CD4-positive, alpha-beta memory T cell (primary cell): ENCODE measurements around the gene ZBTB16. TPM values are rescaled to one million over a fixed set of nuclear protein-coding genes. Genes with fewer than 3 reads are reported as not detected.

ENCODE experiments used
- CTCF ChIA-PET: fragments of 350-600 bp; sonication (Branson Sonifier 250); formaldehyde crosslinking; loops from one replicate; lab custom pipeline; 2021; ENCODE audit warnings: inconsistent platforms; ENCODE audit not compliant: partially characterized antibody; lab: Charles Lee
- POLR2A ChIA-PET: fragments of 350-600 bp; sonication (Branson Sonifier 250); formaldehyde crosslinking; loops from one replicate; lab custom pipeline; 2021; ENCODE audit not compliant: partially characterized antibody; lab: Charles Lee
- DNase-seq, 5 donors: peaks; one replicate each; pipeline versions ENCODE4 v3.0.0 to v3.0.0-alpha.2; 2020 to 2022; ENCODE audit warnings: mixed read lengths in 1 of 5
- H3K27ac ChIP-seq: one replicate; pipeline ENCODE4 v1.7.0; 2013; ENCODE audit warnings: low read depth, low read length
- H3K27me3 ChIP-seq: 2 replicates; pipeline ENCODE4 v1.7.0; 2013; ENCODE audit warnings: mild to moderate bottlenecking, low read length, moderate library complexity; ENCODE audit not compliant: insufficient read depth
- H3K36me3 ChIP-seq: 2 replicates; pipeline ENCODE4 v1.7.0; 2013; ENCODE audit warnings: mild to moderate bottlenecking, low read length, moderate library complexity; ENCODE audit not compliant: insufficient read depth
- H3K4me1 ChIP-seq: 2 replicates; pipeline ENCODE4 v1.7.0; 2013; ENCODE audit warnings: mild to moderate bottlenecking, low read length, moderate library complexity; ENCODE audit not compliant: insufficient read depth
- H3K4me3 ChIP-seq, 2 donors: one replicate each; pipeline ENCODE4 v1.7.0; 2013; ENCODE audit warnings: low read length in 2 of 2, mild to moderate bottlenecking in 1 of 2
- H3K9me3 ChIP-seq, 2 donors: one replicate each; pipeline ENCODE4 v1.7.0; 2013; ENCODE audit warnings: low read length in 2 of 2, control low read depth in 1 of 2; ENCODE audit not compliant: control insufficient read depth in 1 of 2
- H3K27ac Mint-ChIP-seq, 7 donors: one replicate each; pipeline ENCODE4 v1.8.0; 2020 to 2021; ENCODE audit warnings: mixed read lengths in 7 of 7, mild to moderate bottlenecking in 6 of 7, inconsistent platforms in 3 of 7, moderate library complexity in 3 of 7
- H3K27me3 Mint-ChIP-seq, 2 donors: one replicate each; pipeline ENCODE4 v1.8.0; 2020 to 2021; ENCODE audit warnings: mixed read lengths in 2 of 2
- H3K36me3 Mint-ChIP-seq, 2 donors: one replicate each; pipeline ENCODE4 v1.8.0; 2020 to 2021; ENCODE audit warnings: mixed read lengths in 2 of 2, inconsistent platforms in 1 of 2, mild to moderate bottlenecking in 1 of 2
- H3K4me1 Mint-ChIP-seq, 4 donors: one replicate each; pipeline ENCODE4 v1.8.0; 2020 to 2021; ENCODE audit warnings: mixed read lengths in 4 of 4, mild to moderate bottlenecking in 1 of 4
- H3K4me3 Mint-ChIP-seq, 8 donors: one replicate each; pipeline ENCODE4 v1.8.0; 2020 to 2021; ENCODE audit warnings: mixed read lengths in 8 of 8, mild to moderate bottlenecking in 7 of 8, moderate library complexity in 6 of 8, inconsistent platforms in 3 of 8
- H3K9me3 Mint-ChIP-seq, 8 donors: one replicate each; pipeline ENCODE4 v1.8.0; 2020 to 2021; ENCODE audit warnings: mixed read lengths in 8 of 8, mild to moderate bottlenecking in 5 of 8, inconsistent platforms in 3 of 8, moderate library complexity in 1 of 8
- intact Hi-C: fragments of 100-400 bp; cut with micrococcal nuclease; formaldehyde crosslinking; loops from one replicate; pipeline ENCODE4 v1.15.1; 2023
- polyA plus RNA-seq, 2 donors: library from polyadenylated mRNA; unstranded; fragments of 300-500 nt; fragmentation: Illumina TruSeq; gene quantifications; one replicate each; pipeline ENCODE4 v1.2.3, GENCODE V29; 2021
- total RNA-seq, 2 experiments: library from RNA; stranded (reverse); gene quantifications; one replicate each; pipeline ENCODE4 v1.2.3, GENCODE V29; 2021

Gene ZBTB16
- total and polyA plus RNA-seq, 4 experiments from 2014 or later: 5.6 to 28.4 (median 8.6) TPM

DNA sequence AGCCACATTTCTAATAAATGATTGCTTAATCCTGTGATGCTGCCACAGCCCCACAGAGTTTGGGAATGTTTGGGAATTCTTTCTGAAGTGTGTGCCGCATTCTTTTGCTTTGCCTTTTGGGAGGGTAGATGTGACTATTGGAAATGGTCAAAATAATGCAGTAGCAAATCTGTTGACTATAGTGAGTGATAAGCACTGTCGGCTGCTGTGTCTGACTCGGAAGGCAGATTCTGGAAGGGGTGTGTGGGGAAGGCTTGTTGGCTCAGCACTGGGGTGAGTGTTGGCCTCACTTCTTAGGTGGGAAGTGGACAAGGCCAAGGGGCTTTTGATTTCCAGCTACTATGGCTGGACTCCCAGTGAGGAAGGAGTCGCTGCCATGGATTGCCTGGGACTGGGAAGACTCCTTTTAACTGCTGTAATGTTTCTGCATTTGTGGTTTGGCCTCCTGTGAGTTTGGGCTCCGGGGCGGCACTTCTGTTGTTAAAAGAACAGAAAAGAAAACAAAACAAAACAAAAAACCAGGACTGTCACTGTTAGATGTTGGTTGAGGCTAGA, 20.1 kb downstream of the ZBTB16 start:
- no peaks in the 10 kb centered on the region for H3K27me3 ChIP-seq
- intact Hi-C loops: loop anchor here (1.0 to 5.0 kb wide), 3 partner anchors 43 to 103 kb away; no protein-coding TSS in a partner anchor
- H3K36me3 ChIP-seq: no peaks in the 10 kb centered on the region
- no peaks in the 10 kb centered on the region for H3K36me3 Mint-ChIP-seq
- H3K4me3 Mint-ChIP-seq: peak overlapping the region in 4 of 8 donors; percentile 57 to 73 (median 66)
- peak overlapping the region; percentile 75 to 90 (median 88) for H3K27ac Mint-ChIP-seq
- H3K27ac ChIP-seq: no peak overlapping the region
- H3K4me3 ChIP-seq: no peak overlapping the region
- peaks cover 0 to 4% (median 0%) of the 10 kb centered on the region in 8 donors for H3K9me3 Mint-ChIP-seq
- DNase-seq: no peak
- POLR2A ChIA-PET: interaction anchor here (1.3 to 1.9 kb wide), 2 partner anchors 18 to 87 kb away, joined by 4 to 5 read pairs; no protein-coding TSS in a partner anchor
- peaks cover 57% of the 10 kb centered on the region for H3K4me1 ChIP-seq
- H3K9me3 ChIP-seq: no peaks in the 10 kb centered on the region
- CTCF ChIA-PET: interaction anchor here (0.9 to 2.0 kb wide), 2 partner anchors 19 to 182 kb away, joined by 3 to 5 read pairs; no protein-coding TSS in a partner anchor
- H3K4me1 Mint-ChIP-seq: peaks cover 53 to 80% (median 67%) of the 10 kb centered on the region in 4 donors
- no peaks in the 10 kb centered on the region for H3K27me3 Mint-ChIP-seq

GRCh38 chr11:114080219-114080618, 20.7 kb downstream of the ZBTB16 start:
- Histone ChIP-seq H3K9me3 (no peaks in the 10 kb centered on the region), H3K4me3 (no peak overlapping the region), H3K27ac (no peak overlapping the region), H3K4me1 (peaks cover 57% of the 10 kb centered on the region), H3K27me3 (no peaks in the 10 kb centered on the region), H3K36me3 (no peaks in the 10 kb centered on the region)
- peak in 3 of 5 donors; percentile 42 to 62 (median 48) for DNase-seq
- Mint-ChIP-seq H3K27ac (peak overlapping the region; percentile 75 to 94 (median 88)), H3K4me1 (peaks cover 49 to 78% (median 63%) of the 10 kb centered on the region in 4 donors), H3K9me3 (no peaks in the 10 kb centered on the region), H3K4me3 (peak overlapping the region in 7 of 8 donors; percentile 44 to 73 (median 63)), H3K27me3 (no peaks in the 10 kb centered on the region), H3K36me3 (no peaks in the 10 kb centered on the region)
- intact Hi-C loops: loop anchor here (1.0 kb wide), 1 partner anchor 80 kb away; no protein-coding TSS in a partner anchor
- ChIA-PET CTCF (interaction anchor here (0.9 to 2.0 kb wide), 3 partner anchors 20 to 182 kb away, joined by 3 to 5 read pairs (median 3); no protein-coding TSS in a partner anchor), POLR2A (interaction anchor here (1.3 to 1.9 kb wide), 2 partner anchors 19 to 87 kb away, joined by 4 to 5 read pairs; no protein-coding TSS in a partner anchor)

DNA sequence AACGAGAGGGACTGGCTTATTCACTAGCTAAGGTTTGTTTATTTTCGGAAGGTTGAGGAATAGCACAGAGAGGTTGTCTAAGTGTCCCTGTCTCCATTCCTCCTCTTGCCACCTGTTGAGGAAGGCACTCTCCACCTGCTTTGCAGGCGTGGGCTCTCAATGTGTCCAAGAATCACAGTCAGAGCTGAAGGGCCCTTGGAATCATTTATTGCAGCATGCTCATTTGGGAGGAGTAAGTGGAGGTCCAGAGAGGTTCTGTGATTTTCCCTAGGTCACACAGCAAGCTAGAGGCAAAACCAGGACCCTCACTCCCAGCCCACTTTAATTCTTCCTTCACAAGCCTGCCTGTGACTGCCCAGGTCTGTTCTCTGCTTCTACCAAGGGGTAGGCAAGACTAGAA, 21.3 kb downstream of the ZBTB16 start:
- Mint-ChIP-seq H3K27me3 (no peaks in the 10 kb centered on the region), H3K4me1 (peaks cover 48 to 79% (median 61%) of the 10 kb centered on the region in 4 donors), H3K36me3 (no peaks in the 10 kb centered on the region), H3K27ac (peak overlapping the region; percentile 75 to 94 (median 88)), H3K9me3 (no peaks in the 10 kb centered on the region), H3K4me3 (peak overlapping the region in 4 of 8 donors; percentile 39 to 73 (median 57))
- peaks cover 55% of the 10 kb centered on the region for H3K4me1 ChIP-seq
- no peaks in the 10 kb centered on the region for H3K27me3 ChIP-seq
- ChIA-PET POLR2A (interaction anchor here (1.3 to 1.9 kb wide), 2 partner anchors 20 to 86 kb away, joined by 4 to 5 read pairs; no protein-coding TSS in a partner anchor), CTCF (interaction anchor here (1.4 to 2.0 kb wide), 2 partner anchors 79 to 181 kb away, joined by 3 to 5 read pairs; no protein-coding TSS in a partner anchor)
- H3K4me3 ChIP-seq: no peak overlapping the region
- no peaks in the 10 kb centered on the region for H3K36me3 ChIP-seq
- no peak overlapping the region for H3K27ac ChIP-seq
- DNase-seq: no peak
- no peaks in the 10 kb centered on the region for H3K9me3 ChIP-seq
- intact Hi-C loops: loop anchor here (1.0 kb wide), 1 partner anchor 80 kb away; no protein-coding TSS in a partner anchor

GRCh38 chr11:114081641-114082414, 22.3 kb downstream of the ZBTB16 start:
- ChIA-PET POLR2A (interaction anchor here (1.3 to 1.5 kb wide), 2 partner anchors 9 to 18 kb away, joined by 3 to 5 read pairs; no protein-coding TSS in a partner anchor), CTCF (interaction anchor here (2.0 kb wide), 1 partner anchor 180 kb away, joined by 5 read pairs; no protein-coding TSS in a partner anchor)
- no peaks in the 10 kb centered on the region for H3K27me3 Mint-ChIP-seq

DNA sequence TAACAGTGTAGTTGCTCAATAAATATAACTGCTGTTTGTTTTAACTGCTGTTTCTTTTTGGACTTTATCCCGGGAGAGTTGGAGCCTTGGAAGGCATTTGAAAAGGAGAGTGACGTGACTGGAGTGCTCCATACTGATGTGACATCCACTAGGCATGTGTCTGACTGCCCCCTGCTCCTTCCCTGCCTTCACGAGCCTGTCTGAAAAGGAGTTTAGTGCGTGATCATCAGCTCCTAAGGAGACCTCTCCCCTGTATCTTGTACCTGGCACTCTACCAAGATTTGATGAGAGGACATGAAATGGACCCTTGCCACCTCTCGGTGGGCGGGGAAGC, 22.9 kb downstream of the ZBTB16 start:
- no peak overlapping the region for H3K27ac ChIP-seq
- ChIA-PET CTCF (interaction anchor here (1.2 kb wide), 1 partner anchor 22 kb away, joined by 3 read pairs; no protein-coding TSS in a partner anchor), POLR2A (interaction anchor here (1.1 to 1.5 kb wide), 4 partner anchors 10 to 87 kb away, joined by 3 to 5 read pairs (median 3); no protein-coding TSS in a partner anchor)
- H3K36me3 ChIP-seq: no peaks in the 10 kb centered on the region
- no peaks in the 10 kb centered on the region for H3K9me3 Mint-ChIP-seq
- H3K4me3 ChIP-seq: no peak overlapping the region
- no peaks in the 10 kb centered on the region for H3K27me3 Mint-ChIP-seq
- H3K27ac Mint-ChIP-seq: peak overlapping the region in 5 of 7 donors; percentile 16 to 67 (median 52)
- no peaks in the 10 kb centered on the region for H3K9me3 ChIP-seq
- no peaks in the 10 kb centered on the region for H3K36me3 Mint-ChIP-seq
- H3K4me3 Mint-ChIP-seq: no peak overlapping the region
- DNase-seq: no peak
- H3K27me3 ChIP-seq: no peaks in the 10 kb centered on the region
- peaks cover 46 to 73% (median 60%) of the 10 kb centered on the region in 4 donors for H3K4me1 Mint-ChIP-seq
- intact Hi-C loops: no loop called here
- H3K4me1 ChIP-seq: peaks cover 55% of the 10 kb centered on the region

More at GRCh38 chr11:114081641-114082414, 22.3 kb downstream of the ZBTB16 start:
- peaks cover 45 to 73% (median 60%) of the 10 kb centered on the region in 4 donors for H3K4me1 Mint-ChIP-seq
- peak overlapping the region in 2 of 8 donors; percentile 10 to 44 for H3K4me3 Mint-ChIP-seq
- H3K9me3 Mint-ChIP-seq: no peaks in the 10 kb centered on the region
- intact Hi-C loops: no loop called here
- peaks cover 55% of the 10 kb centered on the region for H3K4me1 ChIP-seq
- no peak overlapping the region for H3K4me3 ChIP-seq
- no peak overlapping the region for H3K27ac ChIP-seq
- H3K27me3 ChIP-seq: no peaks in the 10 kb centered on the region
- H3K36me3 ChIP-seq: no peaks in the 10 kb centered on the region
- DNase-seq: no peak
- peak overlapping the region in 5 of 7 donors; percentile 23 to 88 (median 64) for H3K27ac Mint-ChIP-seq
- H3K36me3 Mint-ChIP-seq: no peaks in the 10 kb centered on the region
- no peaks in the 10 kb centered on the region for H3K9me3 ChIP-seq

DNA sequence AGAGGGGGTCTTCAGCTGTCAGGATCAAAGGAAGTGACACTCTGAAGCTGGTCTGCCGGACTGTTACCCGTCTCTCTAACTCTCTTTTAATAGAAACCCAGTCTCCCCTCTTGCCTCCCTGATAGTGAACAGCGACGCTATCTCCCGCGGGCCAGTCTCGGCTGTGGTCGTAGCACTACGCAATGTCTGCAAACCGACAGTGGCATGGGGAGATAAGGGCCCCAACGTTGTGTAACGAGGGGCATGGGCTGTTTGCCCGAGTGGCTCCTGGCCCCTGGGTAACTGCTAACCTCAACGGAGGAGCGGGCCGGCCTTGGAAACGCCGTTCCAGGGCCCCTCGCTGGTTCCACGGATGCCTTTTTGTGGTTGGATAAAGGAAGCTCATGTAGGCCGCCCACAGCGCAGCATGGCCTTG, 23.3 kb downstream of the ZBTB16 start:
- H3K4me3 ChIP-seq: no peak overlapping the region
- H3K27ac Mint-ChIP-seq: peak overlapping the region in 4 of 7 donors; percentile 16 to 60 (median 34)
- H3K9me3 ChIP-seq: no peaks in the 10 kb centered on the region
- ChIA-PET CTCF (interaction anchor here (1.2 kb wide), 1 partner anchor 22 kb away, joined by 3 read pairs; no protein-coding TSS in a partner anchor), POLR2A (interaction anchor here (1.1 to 1.5 kb wide), 3 partner anchors 17 to 86 kb away, joined by 3 read pairs; no protein-coding TSS in a partner anchor)
- no peaks in the 10 kb centered on the region for H3K27me3 ChIP-seq
- H3K27ac ChIP-seq: no peak overlapping the region
- H3K9me3 Mint-ChIP-seq: no peaks in the 10 kb centered on the region
- H3K36me3 Mint-ChIP-seq: no peaks in the 10 kb centered on the region
- no peaks in the 10 kb centered on the region for H3K36me3 ChIP-seq
- DNase-seq: no peak
- peaks cover 44 to 73% (median 59%) of the 10 kb centered on the region in 4 donors for H3K4me1 Mint-ChIP-seq
- H3K27me3 Mint-ChIP-seq: no peaks in the 10 kb centered on the region
- intact Hi-C loops: no loop called here
- peaks cover 54% of the 10 kb centered on the region for H3K4me1 ChIP-seq
- H3K4me3 Mint-ChIP-seq: peak overlapping the region in 1 of 8 donors; percentile 18
